IPS-NIHi11 (cell line): ENCODE results near the gene DMC1.
"Not testable (repeated sequence)": the region's sequence is repeated elsewhere in the genome, so short reads cannot be mapped to it uniquely, and the experiment has no call there.

Experiments
- DNase-seq: peaks from one replicate; pipeline ENCODE4 v3.0.0; 2012; ENCODE audit warnings: mixed read lengths, low spot score

Gene DMC1, protein sequence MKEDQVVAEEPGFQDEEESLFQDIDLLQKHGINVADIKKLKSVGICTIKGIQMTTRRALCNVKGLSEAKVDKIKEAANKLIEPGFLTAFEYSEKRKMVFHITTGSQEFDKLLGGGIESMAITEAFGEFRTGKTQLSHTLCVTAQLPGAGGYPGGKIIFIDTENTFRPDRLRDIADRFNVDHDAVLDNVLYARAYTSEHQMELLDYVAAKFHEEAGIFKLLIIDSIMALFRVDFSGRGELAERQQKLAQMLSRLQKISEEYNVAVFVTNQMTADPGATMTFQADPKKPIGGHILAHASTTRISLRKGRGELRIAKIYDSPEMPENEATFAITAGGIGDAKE

DNA sequence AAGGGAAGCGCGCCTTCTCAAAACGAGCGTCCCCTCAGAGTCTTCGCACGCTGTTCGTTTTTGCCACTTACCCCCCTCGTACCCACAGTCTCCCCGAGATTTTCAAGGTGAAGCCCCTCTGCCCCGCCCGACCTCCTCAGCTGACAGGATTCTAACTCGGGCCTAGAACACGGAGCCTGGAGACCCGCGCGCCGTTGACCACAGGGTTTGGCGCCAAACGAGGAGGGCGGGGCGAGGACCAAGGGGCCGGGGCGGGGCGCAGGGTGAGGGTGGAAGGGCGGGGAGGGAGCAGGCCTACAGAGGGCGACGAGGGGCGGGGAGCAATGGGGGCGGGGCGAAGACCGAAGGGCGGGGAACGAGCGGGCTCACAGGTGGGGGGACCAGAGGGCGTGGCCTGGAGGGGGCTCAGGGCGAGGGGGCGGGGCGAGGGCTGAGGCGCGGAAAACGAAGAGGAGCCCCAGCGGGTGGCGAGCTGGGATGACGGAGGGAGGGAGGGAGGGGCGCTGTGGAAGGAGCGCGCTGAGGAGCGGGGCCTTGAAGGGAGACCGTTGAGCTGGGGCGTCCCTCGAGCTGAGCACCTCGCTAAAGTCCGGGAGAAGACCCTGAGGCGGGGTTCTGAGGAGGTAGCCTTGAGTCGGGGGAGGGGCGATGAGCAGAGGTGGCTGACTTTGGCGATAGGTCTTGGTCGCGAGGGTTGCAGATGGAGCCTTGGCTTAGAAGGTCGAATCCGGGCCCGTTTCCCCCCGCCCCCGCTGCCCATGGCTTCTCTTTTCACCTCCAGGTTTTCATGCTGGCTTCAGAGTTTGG lies at the start of gene DMC1:
Gene DMC1 (minus strand): TSS at position 212 of the 807 bp plus-strand sequence. CDS start 1,927 bp downstream, outside the sequence.
- peak; percentile 100 for DNase-seq

DNA sequence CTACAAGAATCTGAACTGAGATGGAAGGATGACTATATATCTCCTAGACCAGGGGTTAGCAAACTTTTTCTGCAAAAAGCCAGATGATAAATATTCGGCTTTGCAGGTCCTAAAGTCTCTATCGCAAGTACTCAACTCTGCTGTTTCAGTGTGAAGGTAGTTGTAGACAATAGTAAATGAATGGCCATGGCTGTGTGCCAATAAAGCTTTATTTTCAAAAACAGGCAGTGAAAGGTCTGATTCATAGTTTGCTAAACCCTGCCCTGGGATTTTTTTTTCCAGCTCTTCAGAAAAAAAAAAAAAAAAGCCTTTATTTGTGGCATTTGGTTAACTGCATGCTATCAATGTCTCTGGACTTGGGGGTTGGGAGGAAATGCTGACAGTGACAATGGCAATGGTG lies 48.7 kb upstream of the DMC1 start:
- no peak for DNase-seq

GRCh38 chr22:38618258-38618657 lies 48.3 kb upstream of the DMC1 start:
- no peak for DNase-seq

- not testable (repeated sequence) for DNase-seq
These were observed 45.1 kb upstream of the DMC1 start for GRCh38 chr22:38615064-38615405.

DNA sequence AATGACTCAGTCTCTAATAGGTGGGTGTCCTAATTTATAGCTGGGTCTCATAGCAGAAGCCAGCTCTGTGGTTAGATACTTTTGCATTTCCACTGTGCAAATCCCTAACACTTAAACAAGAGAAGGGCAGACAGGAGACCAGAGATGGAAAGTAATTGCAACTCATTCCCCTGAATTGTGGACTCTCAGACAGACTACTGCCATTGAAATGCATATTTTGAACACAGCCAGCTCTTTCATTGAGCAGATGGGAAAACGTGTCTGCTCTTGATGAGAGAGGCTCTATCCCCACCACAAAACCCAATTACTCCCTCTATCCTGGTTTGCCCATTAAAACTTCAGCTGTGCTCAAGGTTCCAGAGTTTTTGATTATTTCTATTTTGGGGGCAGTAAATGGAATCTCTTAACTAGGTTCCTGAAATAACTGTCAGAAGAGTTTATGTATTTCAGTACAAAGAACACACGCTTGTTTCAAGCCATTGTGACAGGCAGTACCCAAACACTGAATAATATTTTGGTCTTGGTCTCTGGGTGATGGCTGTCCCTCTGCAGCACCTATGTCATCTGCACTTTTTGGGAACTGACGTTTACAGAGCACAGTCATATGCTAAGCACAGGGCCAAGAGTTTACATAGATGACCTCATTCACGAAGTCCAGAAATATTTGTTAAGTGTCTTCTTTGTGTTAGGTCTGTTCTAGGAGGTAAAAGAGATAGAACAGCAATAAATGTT lies 44.5 kb upstream of the DMC1 start:
- DNase-seq = no peak

DNA sequence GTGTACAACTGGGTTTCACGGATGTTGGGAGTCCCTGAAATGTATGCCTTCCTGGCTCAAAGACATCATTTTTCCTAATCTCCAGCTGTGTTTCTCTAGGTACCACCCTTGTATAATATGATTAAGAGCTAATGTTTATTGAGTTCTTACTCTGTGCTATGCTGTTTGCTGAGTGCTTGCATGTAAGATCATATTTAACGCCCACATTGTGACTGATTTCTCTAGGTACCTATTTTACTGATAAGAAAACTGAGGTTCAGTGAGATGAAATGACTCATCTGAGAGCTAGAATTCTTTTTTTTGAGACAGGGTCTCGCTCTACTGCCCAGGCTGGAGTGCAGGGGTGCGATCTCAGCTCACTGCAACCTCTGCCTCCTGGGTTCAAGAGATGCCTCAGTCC lies 43.6 kb upstream of the DMC1 start:
- no peak for DNase-seq

DNA sequence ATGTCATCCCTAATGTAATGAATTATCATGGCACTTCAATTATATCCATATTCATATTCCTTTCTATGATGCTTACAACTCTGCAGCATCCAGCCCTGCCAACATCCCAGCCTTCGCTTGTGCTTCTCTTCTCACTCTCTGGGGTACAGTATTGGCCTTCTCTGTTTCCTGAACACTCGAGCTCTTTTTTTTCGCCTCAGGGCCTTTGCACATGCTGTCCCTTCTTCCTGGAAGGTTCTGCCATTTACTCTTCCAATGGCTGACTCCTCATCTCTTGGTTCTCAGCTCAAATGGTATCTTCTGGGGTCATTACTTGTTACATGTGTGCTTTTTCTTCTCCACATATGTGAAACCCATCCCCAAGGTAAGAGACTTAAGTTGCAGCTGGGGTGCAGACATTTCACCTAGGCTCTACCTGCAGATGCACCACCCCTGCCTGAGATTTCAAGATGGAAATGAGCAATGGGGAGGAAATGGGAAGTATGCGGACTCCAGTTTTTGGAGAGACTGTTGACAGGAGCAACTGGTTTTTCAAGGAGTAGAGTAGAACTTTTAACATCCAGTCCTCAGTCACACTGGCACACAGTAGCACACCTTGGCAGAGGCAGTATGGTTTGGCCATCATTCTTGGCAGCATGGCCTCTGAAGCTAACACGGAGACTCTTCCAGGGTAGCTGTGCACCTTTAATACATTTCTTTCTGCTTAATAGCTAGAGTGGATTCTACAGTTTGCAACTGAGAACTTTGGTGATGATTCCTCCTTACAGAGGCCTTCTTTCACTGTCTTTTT lies 42.4 kb upstream of the DMC1 start:
- DNase-seq = no peak

GRCh38 chr22:38611559-38611958 lies 41.6 kb upstream of the DMC1 start:
- DNase-seq = no peak

DNA sequence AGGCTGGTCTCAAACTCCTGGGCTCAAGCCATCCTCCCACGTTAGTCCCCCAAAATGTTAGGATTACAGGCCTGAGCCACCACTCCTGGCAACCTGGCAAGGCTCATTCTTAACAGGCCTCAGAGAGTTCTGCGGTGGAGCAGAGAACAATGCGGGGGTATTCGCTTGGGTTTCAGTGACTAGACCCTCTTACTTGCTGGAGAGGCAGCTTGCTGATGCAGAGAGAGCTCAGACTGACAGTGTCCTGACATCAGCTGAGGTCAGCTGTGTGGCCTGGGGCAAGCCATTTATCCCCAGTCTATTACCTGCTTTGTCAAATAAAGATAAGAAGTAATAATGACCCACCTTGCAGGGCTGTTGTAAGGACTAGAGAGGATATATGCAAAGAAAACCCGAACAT lies 40.3 kb upstream of the DMC1 start:
- no peak for DNase-seq

- DNase-seq = no peak
These were observed 39.2 kb upstream of the DMC1 start for GRCh38 chr22:38608992-38609750.

DNA sequence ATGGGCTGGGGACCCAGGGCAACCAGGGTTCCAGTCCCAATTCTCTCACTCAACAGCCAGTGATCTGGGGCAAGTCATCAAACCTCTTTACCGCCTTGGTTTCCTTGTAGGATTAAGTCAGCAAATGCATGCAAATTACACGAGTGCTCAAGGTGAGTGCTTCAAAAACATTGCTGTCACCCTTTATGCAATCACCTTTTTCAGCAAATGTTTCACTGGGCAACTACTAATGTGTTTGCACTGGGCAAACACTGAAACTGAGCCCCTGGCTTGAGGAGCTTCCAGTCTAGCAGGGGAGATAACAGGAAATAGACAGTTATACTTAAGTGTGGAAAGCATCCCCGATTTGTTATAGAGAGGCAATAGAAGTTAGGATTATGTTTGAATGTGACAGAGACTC lies 37.7 kb upstream of the DMC1 start:
- no peak for DNase-seq

GRCh38 chr22:38602166-38602565 lies 32.2 kb upstream of the DMC1 start:
- no peak for DNase-seq

GRCh38 chr22:38601221-38601764 lies 31.3 kb upstream of the DMC1 start:
- no peak for DNase-seq

DNA sequence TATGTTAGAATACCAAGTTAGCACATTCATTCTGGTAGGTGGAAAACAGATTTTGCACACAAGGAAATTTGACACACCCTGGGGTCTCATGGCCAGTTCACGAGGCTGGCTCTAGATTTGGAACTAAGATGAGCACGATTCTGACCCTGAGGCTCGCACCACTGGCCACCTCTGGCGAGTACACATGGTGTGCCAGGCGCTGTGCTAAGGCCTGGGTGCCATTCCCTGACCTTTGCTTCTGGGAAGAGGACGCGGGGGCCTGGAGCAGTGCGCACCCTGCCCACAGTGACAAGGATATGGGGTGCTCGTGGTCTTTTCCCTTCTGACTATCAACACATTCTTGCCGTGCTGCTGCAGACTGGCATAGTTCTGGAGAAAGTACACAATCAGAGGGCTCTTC lies 29.5 kb upstream of the DMC1 start:
- no peak for DNase-seq

DNA sequence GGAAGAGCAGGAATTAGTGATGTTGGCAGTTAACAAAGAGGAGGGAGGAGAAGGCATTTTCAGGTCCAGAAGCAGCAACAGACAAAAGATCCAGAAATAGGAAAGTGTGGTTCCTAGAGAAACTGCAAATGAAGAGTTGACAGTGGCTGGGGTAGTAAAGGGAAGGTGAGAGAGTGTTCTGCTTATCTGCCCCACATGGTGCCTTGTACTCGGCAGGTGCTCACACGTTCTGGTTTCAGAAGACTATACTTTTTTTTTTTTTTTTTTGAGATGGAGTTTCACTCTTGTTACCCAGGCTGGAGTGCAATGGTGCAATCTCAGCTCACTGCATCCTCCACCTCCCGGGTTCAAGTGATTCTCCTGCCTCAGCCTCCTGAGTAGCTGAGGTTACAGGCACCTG lies 12.9 kb upstream of the DMC1 start:
- not testable (repeated sequence) for DNase-seq

DNA sequence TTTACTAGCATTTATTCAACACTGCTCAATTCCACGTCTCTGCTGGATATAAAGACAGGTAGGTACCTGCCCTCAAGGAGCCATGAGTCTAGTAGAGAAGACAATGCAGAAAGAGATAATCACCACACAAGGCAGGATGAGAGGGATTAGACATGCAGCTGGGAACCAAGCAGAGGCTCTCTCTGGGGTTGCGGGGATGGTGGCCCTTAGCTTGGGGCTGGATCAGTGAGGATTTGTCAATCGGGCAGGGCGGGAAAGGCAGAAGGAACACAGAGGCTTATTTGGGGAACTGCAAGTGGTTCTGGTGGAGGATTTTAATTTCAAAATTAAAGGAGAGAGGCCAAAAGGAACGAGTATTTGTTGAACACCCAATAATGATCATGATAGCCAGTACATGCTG lies 8.5 kb upstream of the DMC1 start:
- peak; percentile 18 for DNase-seq

DNA sequence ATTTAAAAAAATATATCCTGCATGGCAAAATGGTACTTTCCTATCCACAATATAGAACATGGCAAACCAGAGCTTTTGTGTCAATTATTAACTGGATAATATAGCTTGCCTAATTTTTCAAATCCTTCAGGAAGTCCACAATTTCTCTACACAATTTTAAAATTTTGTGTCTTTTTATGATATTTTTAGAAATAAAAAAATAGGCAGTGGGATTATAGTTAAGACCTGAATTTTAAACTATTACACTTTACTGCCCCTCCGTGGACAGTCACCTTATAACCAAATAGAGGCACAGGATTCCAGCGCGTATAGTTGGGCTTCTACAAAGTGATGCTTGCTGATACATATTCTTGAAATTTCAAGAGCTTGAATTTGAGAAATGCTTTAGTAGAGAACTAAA lies 2.1 kb upstream of the DMC1 start:
- peak; percentile 42 for DNase-seq

- peak; percentile 53 for DNase-seq
These were observed 889 bp upstream of the DMC1 start for GRCh38 chr22:38570779-38571364.

GRCh38 chr22:38569181-38569971 lies 607 bp downstream of the DMC1 start:
- peak; percentile 44 for DNase-seq
